Right lobe of liver (tissue), 4 donors: ENCODE results near the gene SEMA3C.

ENCODE experiments used
- CTCF ChIP-seq, 4 donors: fragments of 200-600 bp in 3 of 4; fragments of 450-650 bp in 1 of 4; IDR thresholded peaks; one replicate each; pipeline versions ENCODE4 v1.5.1 to v1.8.0; 2016 to 2022; ENCODE audit warnings: antibody characterized with exemption in 4 of 4, mild to moderate bottlenecking in 2 of 4
- POLR2A ChIP-seq: fragments of 450-650 bp; IDR thresholded peaks from one replicate; pipeline ENCODE4 v1.6.1; 2017; ENCODE audit warnings: antibody characterized with exemption, mild to moderate bottlenecking
- donor health status: DM: no; HTN: no; CAD: no.
- donor health status: DM: no; HTN: no; CAD: no.
- donor health status: DM: no; HTN: yes; CAD: no.

- TF ChIP-seq CTCF (IDR thresholded peaks at IDR 0.05), result no peak
- TF ChIP-seq POLR2A, result no peak
These were observed 62.1 kb downstream of the SEMA3C start for GRCh38 chr7:80856769-80857168.
